SU-DHL-6 (cell line): Measurements from ENCODE around the gene RAPGEF4.

ENCODE experiments used
- H2AFZ ChIP-seq: fragments of 200-600 bp; sonication (generic); 2 replicates; pipeline ENCODE4 v1.6.1; 2014; ENCODE audit warnings: low read depth, mild to moderate bottlenecking, moderate library complexity, mixed read lengths, antibody characterized with exemption, low read length; ENCODE audit not compliant: severe bottlenecking
- H3F3A ChIP-seq: fragments of 200-600 bp; shearing (Covaris generic); 2 replicates; pipeline ENCODE4 v1.6.0; 2016; ENCODE audit warnings: antibody characterized with exemption, mild to moderate bottlenecking; ENCODE audit not compliant: insufficient read depth
- H3K27ac ChIP-seq: fragments of 200-600 bp; sonication (generic); 2 replicates; pipeline ENCODE4 v1.5.1; 2016; ENCODE audit warnings: low read depth, mild to moderate bottlenecking, low read length, moderate library complexity, mixed read lengths
- H3K27me3 ChIP-seq: fragments of 200-600 bp; sonication (generic), shearing (Covaris generic); 2 replicates; pipeline ENCODE4 v1.6.0; 2014; ENCODE audit warnings: mild to moderate bottlenecking, low read length
- H3K36me3 ChIP-seq: fragments of 200-600 bp; sonication (generic); 2 replicates; pipeline ENCODE4 v1.6.1; 2014; ENCODE audit warnings: mild to moderate bottlenecking, low read length, mixed read lengths
- H3K4me2 ChIP-seq: fragments of 300-600, 200-600 bp; shearing (Covaris generic), sonication (generic); 2 replicates; pipeline ENCODE4 v1.6.0; 2014; ENCODE audit warnings: low read length, low read depth, mild to moderate bottlenecking; ENCODE audit not compliant: poor library complexity, severe bottlenecking
- H3K4me3 ChIP-seq: fragments of 200-600 bp; sonication (generic); 2 replicates; pipeline ENCODE4 v1.5.1; 2014; ENCODE audit warnings: antibody characterized with exemption, low read length, mild to moderate bottlenecking, mixed read lengths; ENCODE audit not compliant: insufficient read depth, poor library complexity, severe bottlenecking
- H3K79me2 ChIP-seq: fragments of 200-600 bp; sonication (generic); 2 replicates; pipeline ENCODE4 v1.6.1; 2014; ENCODE audit warnings: mild to moderate bottlenecking, low read length, moderate library complexity; ENCODE audit not compliant: insufficient read depth
- H3K9ac ChIP-seq: fragments of 200-600 bp; sonication (generic); 2 replicates; pipeline ENCODE4 v1.7.0; 2014; ENCODE audit warnings: mild to moderate bottlenecking, low read length
- H3K9me2 ChIP-seq: fragments of 200-600 bp; sonication (generic); replicated peaks from 2 replicates; pipeline ENCODE4 v1.6.1; 2014; ENCODE audit warnings: low read length; ENCODE audit not compliant: insufficient read depth
- H3K9me3 ChIP-seq: fragments of 200-600 bp; sonication (generic); 2 replicates; pipeline ENCODE4 v1.6.1; 2014; ENCODE audit warnings: low read length, mixed read lengths; ENCODE audit not compliant: insufficient read depth
- H4K20me1 ChIP-seq: fragments of 200-600 bp; sonication (generic); 2 replicates; pipeline ENCODE4 v1.6.1; 2014; ENCODE audit warnings: low read depth, mild to moderate bottlenecking, antibody characterized with exemption, low read length, moderate library complexity, mixed read lengths
- CTCF ChIP-seq: fragments of 200-600 bp; sonication (generic); IDR thresholded peaks from one replicate; pipeline ENCODE4 v1.5.1; 2017; ENCODE audit warnings: antibody characterized with exemption, mild to moderate bottlenecking, low read length, moderate library complexity; ENCODE audit not compliant: insufficient read depth, poor library complexity, severe bottlenecking
- EZH2phosphoT487 ChIP-seq: fragments of 200-600 bp; sonication (generic), shearing (Covaris generic); conservative IDR thresholded peaks from 2 replicates; pipeline ENCODE4 v1.6.1; 2018; ENCODE audit warnings: mild to moderate bottlenecking, antibody characterized with exemption, low read length, moderate library complexity, mixed read lengths

Gene RAPGEF4

GRCh38 chr2:172943539-172943938 lies 207.9 kb downstream of the RAPGEF4 start:
- TF ChIP-seq EZH2phosphoT487 = no peak
- no peak for TF ChIP-seq CTCF
- Histone ChIP-seq H3F3A (no peaks in the 10 kb centered on the region), H4K20me1 (no peaks in the 10 kb centered on the region)

GRCh38 chr2:172944022-172944793 lies 208.6 kb downstream of the RAPGEF4 start:
- no peak for TF ChIP-seq EZH2phosphoT487
- TF ChIP-seq CTCF = no peak
- no peak overlapping the region for H2AFZ ChIP-seq
- H3K4me2 ChIP-seq = no peak overlapping the region

More at GRCh38 chr2:172943539-172943938, 207.9 kb downstream of the RAPGEF4 start:
- Histone ChIP-seq H3K79me2 (no peaks in the 10 kb centered on the region), H3K27me3 (no peaks in the 10 kb centered on the region), H3K27ac (no peak overlapping the region), H3K9me3 (no peaks in the 10 kb centered on the region), H3K9me2 (no peaks in the 10 kb centered on the region), H3K4me2 (no peak overlapping the region), H3K4me3 (no peak overlapping the region), H2AFZ (no peak overlapping the region), H3K36me3 (no peaks in the 10 kb centered on the region), H3K9ac (no peak overlapping the region)

GRCh38 chr2:172944794-172945509 lies 209.3 kb downstream of the RAPGEF4 start:
- no peak overlapping the region for H2AFZ ChIP-seq
- H3K4me2 ChIP-seq = no peak overlapping the region
- H4K20me1 ChIP-seq = no peaks in the 10 kb centered on the region
- H3K79me2 ChIP-seq = no peaks in the 10 kb centered on the region
- no peak overlapping the region for H3K27ac ChIP-seq
- H3K4me3 ChIP-seq = no peak overlapping the region
- H3K9me3 ChIP-seq = no peaks in the 10 kb centered on the region
- no peak for TF ChIP-seq CTCF
- no peak for TF ChIP-seq EZH2phosphoT487
- H3K36me3 ChIP-seq = no peaks in the 10 kb centered on the region
- H3K9me2 ChIP-seq = no peaks in the 10 kb centered on the region
- H3F3A ChIP-seq = no peaks in the 10 kb centered on the region
- no peak overlapping the region for H3K9ac ChIP-seq
- no peaks in the 10 kb centered on the region for H3K27me3 ChIP-seq

More at GRCh38 chr2:172944022-172944793, 208.6 kb downstream of the RAPGEF4 start:
- Histone ChIP-seq H3K27ac (no peak overlapping the region), H3K36me3 (no peaks in the 10 kb centered on the region), H3K9ac (no peak overlapping the region), H3K4me3 (no peak overlapping the region), H3K9me3 (no peaks in the 10 kb centered on the region), H3F3A (no peaks in the 10 kb centered on the region), H3K27me3 (no peaks in the 10 kb centered on the region), H3K9me2 (no peaks in the 10 kb centered on the region), H3K79me2 (no peaks in the 10 kb centered on the region), H4K20me1 (no peaks in the 10 kb centered on the region)
